Tongue (tissue), 3 donors: ENCODE measurements around the gene TMPO. TPM values are rescaled to one million over a fixed set of nuclear protein-coding genes. Genes with fewer than 3 reads are reported as not detected.
A peak's percentile ranks its signal among the peaks of the same experiment; 100 is the strongest.
"Not testable (repeated sequence)": the region's sequence is repeated elsewhere in the genome, so short reads cannot be mapped to it uniquely, and the experiment has no call there.

ENCODE experiments used
- DNase-seq: peaks from one replicate; pipeline ENCODE4 v3.0.0-alpha.2; 2015
- small RNA-seq: library from RNA; depleted of rRNA; stranded (forward); fragments of <200 nt; gene quantifications from one replicate; pipeline ENCODE3, GENCODE V24; 2014; ENCODE audit warnings: low replicate concordance
- total RNA-seq: library from RNA; depleted of rRNA; stranded (reverse); fragments of >200 nt; gene quantifications from one replicate; pipeline ENCODE4 v1.2.3, GENCODE V29; 2014

Gene TMPO
- total RNA-seq, 1 donor from 2014 or later = 147 TPM

GRCh38 chr12:98579347-98579746 lies 64.0 kb downstream of the TMPO start:
- no peak for DNase-seq

GRCh38 chr12:98579835-98580234 lies 64.4 kb downstream of the TMPO start:
- no peak for DNase-seq

- no peak for DNase-seq
Measured at GRCh38 chr12:98580695-98581094, 65.3 kb downstream of the TMPO start.

- no peak for DNase-seq
Measured at GRCh38 chr12:98581101-98581500, 65.7 kb downstream of the TMPO start.

- DNase-seq = no peak
Measured at GRCh38 chr12:98582093-98582492, 66.7 kb downstream of the TMPO start.

- no peak for DNase-seq
Measured at GRCh38 chr12:98587084-98587483, 71.7 kb downstream of the TMPO start.

- DNase-seq = peak; percentile 32
Measured at GRCh38 chr12:98591209-98591608, 75.8 kb downstream of the TMPO start.

- no peak for DNase-seq
Measured at GRCh38 chr12:98592825-98593322, 77.5 kb downstream of the TMPO start.

GRCh38 chr12:98593351-98594049 lies 78.1 kb downstream of the TMPO start, which contains the start of gene SLC25A3:
Gene SLC25A3, plus strand, starts transcription at chr12:98593686. Its CDS starts 293 bp downstream, at chr12:98593979.
- peak; percentile 99 for DNase-seq

GRCh38 chr12:98594050-98594835 lies 78.9 kb downstream of the TMPO start:
- peak; percentile 54 for DNase-seq

GRCh38 chr12:98595243-98595988 lies 80.0 kb downstream of the TMPO start:
- peak; percentile 20 for DNase-seq

GRCh38 chr12:98597313-98597712 lies 81.9 kb downstream of the TMPO start:
- DNase-seq = not testable (repeated sequence)

Small RNAs within 50 kb of the gene (small RNA-seq; reads per million reads assigned to genes)
- 0.73 reads per million, percentile 81 among the genes with 10 or more reads in this experiment for gene SNORA53

Other genes starting within 250 kb of the TMPO start
- 957 TPM for gene SLC25A3, start 78.1 kb downstream of the TMPO start, total RNA-seq
- gene IKBIP, start 129.2 kb downstream of the TMPO start, total RNA-seq = 22.1 TPM
- 27.9 TPM for gene APAF1, start 129.7 kb downstream of the TMPO start, total RNA-seq